GM19455 (cell line): ENCODE data around the gene OR11H6.
"Not testable (repeated sequence)": the region's sequence is repeated elsewhere in the genome, so short reads cannot be mapped to it uniquely, and the experiment has no call there.

Experiments
- ATAC-seq: cut with Tn5 transposase; IDR thresholded peaks from one replicate; pipeline ENCODE4 v1.9.1; 2021; ENCODE audit not compliant: unreplicated experiment

Gene OR11H6

GRCh38 chr14:20223410-20223809 lies at the start of gene OR11H6:
Gene OR11H6 (plus strand): TSS chr14:20223710. CDS start chr14:20223710, 0 bp downstream.
- no peak for ATAC-seq

GRCh38 chr14:20174205-20174604 lies 49.3 kb upstream of the OR11H6 start:
- not testable (repeated sequence) for ATAC-seq

- ATAC-seq = no peak
Observed at GRCh38 chr14:20176330-20176729, 47.2 kb upstream of the OR11H6 start.

- no peak for ATAC-seq
Observed at GRCh38 chr14:20177433-20177974, 46.0 kb upstream of the OR11H6 start.

GRCh38 chr14:20179218-20179617 lies 44.3 kb upstream of the OR11H6 start:
- no peak for ATAC-seq

GRCh38 chr14:20179880-20180279 lies 43.6 kb upstream of the OR11H6 start:
- no peak for ATAC-seq

- ATAC-seq = no peak
Observed at GRCh38 chr14:20180486-20180885, 43.0 kb upstream of the OR11H6 start.

GRCh38 chr14:20184181-20184580 lies 39.3 kb upstream of the OR11H6 start:
- no peak for ATAC-seq

GRCh38 chr14:20190596-20190995 lies 32.9 kb upstream of the OR11H6 start, which contains the start of gene OR11G2:
Gene OR11G2 (plus strand): TSS chr14:20190896. CDS start chr14:20197438, 6,542 bp downstream.
- no peak for ATAC-seq

- no peak for ATAC-seq
Observed at GRCh38 chr14:20191396-20191795, 32.1 kb upstream of the OR11H6 start.

- no peak for ATAC-seq
Observed at GRCh38 chr14:20194101-20194500, 29.4 kb upstream of the OR11H6 start.

- not testable (repeated sequence) for ATAC-seq
Observed at GRCh38 chr14:20195170-20195569, 28.3 kb upstream of the OR11H6 start.

GRCh38 chr14:20195911-20196310 lies 27.6 kb upstream of the OR11H6 start:
- ATAC-seq = no peak

- ATAC-seq = no peak
Observed at GRCh38 chr14:20197459-20197858, 26.1 kb upstream of the OR11H6 start.

- ATAC-seq = no peak
Observed at GRCh38 chr14:20198991-20199390, 24.5 kb upstream of the OR11H6 start.

GRCh38 chr14:20204721-20205120 lies 18.8 kb upstream of the OR11H6 start:
- ATAC-seq = no peak

GRCh38 chr14:20209595-20209994 lies 13.9 kb upstream of the OR11H6 start:
- no peak for ATAC-seq

GRCh38 chr14:20212406-20212805 lies 11.1 kb upstream of the OR11H6 start:
- ATAC-seq = not testable (repeated sequence)

- ATAC-seq = no peak
Observed at GRCh38 chr14:20215196-20215595, 8.3 kb upstream of the OR11H6 start.

GRCh38 chr14:20219033-20219432 lies 4.5 kb upstream of the OR11H6 start:
- ATAC-seq = no peak

GRCh38 chr14:20228681-20229080 lies 5.2 kb downstream of the OR11H6 start, which contains the start of gene OR11H7:
Gene OR11H7 (plus strand): TSS chr14:20228981.
- ATAC-seq = no peak

- ATAC-seq = not testable (repeated sequence)
Observed at GRCh38 chr14:20235415-20235814, 11.9 kb downstream of the OR11H6 start.

GRCh38 chr14:20247646-20248246 lies 24.2 kb downstream of the OR11H6 start:
- ATAC-seq = no peak
